ENCODE data around the gene PTPRN2.

DNA sequence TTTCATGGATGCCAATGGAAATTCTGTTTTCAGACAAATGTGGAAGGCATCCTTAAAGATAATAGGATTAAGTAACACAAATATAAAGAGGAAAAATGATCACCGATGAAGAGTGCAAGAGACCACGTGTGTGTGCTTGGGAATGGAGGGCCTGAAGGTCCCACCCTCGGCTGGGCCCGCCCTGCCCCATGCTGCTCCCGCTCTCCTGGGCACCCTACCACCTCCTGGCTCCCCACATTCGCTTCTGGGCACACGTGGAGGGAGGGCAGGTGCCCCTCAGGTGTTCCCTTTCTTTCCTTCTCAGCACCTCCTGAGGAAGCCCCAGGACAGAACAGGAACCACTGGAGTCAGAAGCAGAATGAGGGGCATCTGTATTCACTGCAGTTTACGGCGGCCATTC lies 883.3 kb downstream of the PTPRN2 start:
- no peak for TF ChIP-seq TARDBP (IDR thresholded peaks at IDR 0.05)
- TF ChIP-seq BHLHE40 (IDR thresholded peaks at IDR 0.05; ENCODE audit: borderline replicate concordance), result no peak
